Esophagus muscularis mucosa (tissue), 4 donors: ENCODE results near the gene PPEF1. TPM values are rescaled to one million over a fixed set of nuclear protein-coding genes. Genes with fewer than 3 reads are reported as not detected.

Experiments used
- DNase-seq: peaks from one replicate; pipeline ENCODE4 v3.0.0-alpha.2; 2017; ENCODE audit errors: extremely low spot score
- H3K27ac ChIP-seq, 4 donors: fragments of 200-600 bp; sonication (generic); replicated peaks in 1 of 4; 1 replicate in 3 of 4; 2 replicates in 1 of 4; pipeline ENCODE4 v1.5.1; 2016 to 2019; ENCODE audit warnings: mild to moderate bottlenecking in 1 of 4
- H3K27me3 ChIP-seq, 4 donors: fragments of 200-600 bp; sonication (generic); one replicate each; pipeline versions ENCODE4 v1.5.1 to v1.6.0; 2016 to 2019
- H3K36me3 ChIP-seq, 4 donors: fragments of 200-600 bp; sonication (generic); one replicate each; pipeline ENCODE4 v1.5.1; 2016 to 2019
- H3K4me1 ChIP-seq, 4 donors: fragments of 200-600 bp; sonication (generic); one replicate each; pipeline ENCODE4 v1.5.1; 2016 to 2019
- H3K4me3 ChIP-seq, 4 donors: fragments of 200-600 bp; sonication (generic); 1 replicate in 2 of 4; 2 replicates in 2 of 4; pipeline ENCODE4 v1.5.1; 2016 to 2019; ENCODE audit warnings: mild to moderate bottlenecking in 4 of 4, moderate library complexity in 1 of 4
- H3K9me3 ChIP-seq, 4 donors: fragments of 200-600 bp; sonication (generic); 1 replicate in 3 of 4; 2 replicates in 1 of 4; pipeline ENCODE4 v1.5.1; 2016 to 2019
- EP300 ChIP-seq: sonication (generic); formaldehyde crosslinking; IDR thresholded peaks from one replicate; pipeline ENCODE4 v1.6.1; 2017; ENCODE audit warnings: antibody characterized with exemption
- POLR2A ChIP-seq: fragments of 450-650 bp; IDR thresholded peaks from one replicate; pipeline ENCODE4 v1.6.1; 2017; ENCODE audit warnings: antibody characterized with exemption, moderate library complexity, mild to moderate bottlenecking, low read depth
- POLR2AphosphoS5 ChIP-seq, 2 donors: sonication (generic); formaldehyde crosslinking; IDR thresholded peaks; one replicate each; pipeline ENCODE4 v1.6.1; 2017; ENCODE audit warnings: antibody characterized with exemption in 2 of 2
- WGBS: methylation state at CpG from one replicate; pipeline ENCODE4 v1.1.5; 2018; 5-methylcytosine and 5-hydroxymethylcytosine counted together
- intact Hi-C: fragments of 100-400 bp; cut with DNase I; formaldehyde crosslinking; loops from one replicate; pipeline ENCODE4 v1.15.1; 2023
- total RNA-seq, 4 donors: library from RNA; depleted of rRNA; stranded (reverse); fragments of >200 nt; gene quantifications; one replicate each; pipeline versions ENCODE4 v1.1.0 to v1.2.1, GENCODE V29; 2016
- TF ChIP-seq, protein P1 (sequence below), 3 experiments: fragments of 200-600 bp in 2 of 3; fragments of 450-650 bp in 1 of 3; sonication (generic) in 2 of 3; IDR thresholded peaks; one replicate each; pipeline ENCODE4 v1.5.1; 2017 to 2019; ENCODE audit warnings: antibody characterized with exemption in 3 of 3, mild to moderate bottlenecking in 2 of 3, moderate library complexity in 1 of 3

PPEF1 gene
- total RNA-seq, 4 donors from 2014 or later = 0.29 to 1.7 (median 0.54) TPM

DNA sequence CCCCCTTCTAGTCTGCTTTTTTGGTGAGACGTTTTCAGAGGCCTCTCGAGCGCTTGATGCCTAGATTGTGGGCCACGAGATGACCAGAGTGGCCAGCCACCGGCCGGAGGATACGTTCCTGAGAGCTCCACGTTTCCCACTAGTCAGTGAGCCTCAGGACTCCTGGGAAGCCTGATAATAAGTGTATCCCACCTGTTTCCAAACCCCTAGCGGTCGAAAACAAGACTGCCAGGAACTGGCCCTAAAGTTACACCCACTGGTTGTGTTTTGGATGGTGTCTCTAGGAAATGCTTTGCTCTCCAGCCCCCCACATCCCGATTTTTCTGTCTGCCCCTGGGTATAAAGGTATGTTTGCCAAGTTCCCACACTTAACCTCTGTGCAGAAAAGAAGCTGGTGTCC, 31.0 kb upstream of the PPEF1 start:
- 31% methylated on average over 5 of the region's 11 CpGs for WGBS
- peaks cover 0 to 4% (median 0%) of the 10 kb centered on the region in 4 donors for H3K4me1 ChIP-seq
- no peak for DNase-seq
- H3K36me3 ChIP-seq = no peaks in the 10 kb centered on the region
- H3K27ac ChIP-seq = no peak overlapping the region
- peaks cover 0 to 3% (median 0%) of the 10 kb centered on the region in 4 donors for H3K27me3 ChIP-seq
- TF ChIP-seq, protein P1, sequence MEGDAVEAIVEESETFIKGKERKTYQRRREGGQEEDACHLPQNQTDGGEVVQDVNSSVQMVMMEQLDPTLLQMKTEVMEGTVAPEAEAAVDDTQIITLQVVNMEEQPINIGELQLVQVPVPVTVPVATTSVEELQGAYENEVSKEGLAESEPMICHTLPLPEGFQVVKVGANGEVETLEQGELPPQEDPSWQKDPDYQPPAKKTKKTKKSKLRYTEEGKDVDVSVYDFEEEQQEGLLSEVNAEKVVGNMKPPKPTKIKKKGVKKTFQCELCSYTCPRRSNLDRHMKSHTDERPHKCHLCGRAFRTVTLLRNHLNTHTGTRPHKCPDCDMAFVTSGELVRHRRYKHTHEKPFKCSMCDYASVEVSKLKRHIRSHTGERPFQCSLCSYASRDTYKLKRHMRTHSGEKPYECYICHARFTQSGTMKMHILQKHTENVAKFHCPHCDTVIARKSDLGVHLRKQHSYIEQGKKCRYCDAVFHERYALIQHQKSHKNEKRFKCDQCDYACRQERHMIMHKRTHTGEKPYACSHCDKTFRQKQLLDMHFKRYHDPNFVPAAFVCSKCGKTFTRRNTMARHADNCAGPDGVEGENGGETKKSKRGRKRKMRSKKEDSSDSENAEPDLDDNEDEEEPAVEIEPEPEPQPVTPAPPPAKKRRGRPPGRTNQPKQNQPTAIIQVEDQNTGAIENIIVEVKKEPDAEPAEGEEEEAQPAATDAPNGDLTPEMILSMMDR (IDR thresholded peaks at IDR 0.05) = peak in 1 of 3 experiments; percentile 23
- no peak for TF ChIP-seq POLR2AphosphoS5 (IDR thresholded peaks at IDR 0.05)
- no peak overlapping the region for H3K4me3 ChIP-seq
- intact Hi-C loops = loop anchor here (5.0 to 10.0 kb wide), 2 partner anchors 211 to 252 kb away; partner anchors contain the start of gene CDKL5
- H3K9me3 ChIP-seq = no peaks in the 10 kb centered on the region

DNA sequence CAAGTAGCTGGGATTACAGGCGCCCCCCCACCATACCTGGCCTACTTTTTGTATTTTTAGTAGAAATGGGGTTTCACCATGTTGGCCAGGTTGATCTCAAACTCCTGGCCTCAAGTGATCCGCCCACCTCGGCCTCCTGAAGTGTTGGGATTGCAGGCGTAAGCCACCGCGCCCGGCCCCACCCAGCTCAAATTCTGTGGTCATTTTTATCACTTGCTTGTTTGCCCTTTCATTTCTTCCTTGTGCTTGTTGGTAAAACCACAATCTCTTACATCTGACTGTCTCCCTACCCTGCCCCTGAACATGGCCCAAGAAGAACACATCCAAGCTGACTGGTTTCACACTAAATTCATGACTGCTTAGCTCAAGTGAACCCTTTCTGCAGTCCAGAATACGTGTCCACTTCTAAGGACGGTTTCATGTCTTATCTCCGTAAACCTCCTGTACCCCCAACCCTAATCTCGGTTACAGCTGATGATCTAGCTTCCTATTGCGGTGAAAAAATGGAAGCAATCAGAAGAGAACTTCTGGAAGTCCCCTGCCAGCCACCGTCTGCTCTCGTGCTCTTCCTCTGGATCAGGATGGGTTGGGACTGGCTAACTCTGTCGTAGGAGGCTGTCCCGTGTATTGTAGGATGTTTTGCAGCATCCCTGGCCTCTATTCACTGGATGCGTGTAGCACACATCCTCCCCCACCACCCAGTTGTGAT, 30.1 kb upstream of the PPEF1 start:
- 79% methylated on average over 17 of the region's 17 CpGs for WGBS

DNA sequence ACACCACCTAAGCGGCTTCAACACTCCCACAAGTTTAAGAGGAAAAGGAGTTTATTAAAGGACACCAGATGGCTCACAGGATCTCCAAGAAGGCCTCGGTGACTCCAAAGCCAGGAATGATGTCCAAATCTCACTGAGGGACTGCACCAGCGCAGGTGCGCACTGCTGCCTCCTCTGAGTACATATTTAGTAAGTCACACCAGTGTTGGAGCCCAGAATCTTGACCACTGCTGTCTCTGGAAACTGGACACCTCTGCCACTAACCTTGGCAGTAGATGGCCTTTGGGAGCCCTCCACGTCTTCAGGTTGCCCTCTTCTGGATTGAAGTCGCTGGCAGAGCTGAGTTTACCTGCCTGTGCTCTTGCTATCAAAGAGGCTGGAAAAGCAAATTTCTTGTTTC, 25.4 kb upstream of the PPEF1 start:
- TF ChIP-seq POLR2A (no peak), POLR2AphosphoS5 (IDR thresholded peaks at IDR 0.05) (no peak), EP300 (no peak)
- TF ChIP-seq, protein P1 (IDR thresholded peaks at IDR 0.05) = no peak
- Histone ChIP-seq H3K27ac (no peak overlapping the region), H3K4me3 (no peak overlapping the region), H3K9me3 (no peaks in the 10 kb centered on the region), H3K36me3 (no peaks in the 10 kb centered on the region), H3K27me3 (no peaks in the 10 kb centered on the region), H3K4me1 (peaks cover 0 to 5% (median 0%) of the 10 kb centered on the region in 4 donors)
- intact Hi-C loops = no loop called here
- DNase-seq = no peak
- WGBS = 78% methylated on average over 6 of the region's 6 CpGs

More for the DNA sequence above, 30.1 kb upstream of the PPEF1 start:
- TF ChIP-seq EP300 (no peak), POLR2A (no peak), POLR2AphosphoS5 (IDR thresholded peaks at IDR 0.05) (no peak)
- TF ChIP-seq, protein P1 (IDR thresholded peaks at IDR 0.05) = no peak
- Histone ChIP-seq H3K36me3 (no peaks in the 10 kb centered on the region), H3K27ac (no peak overlapping the region), H3K27me3 (peaks cover 0 to 3% (median 0%) of the 10 kb centered on the region in 4 donors), H3K9me3 (no peaks in the 10 kb centered on the region), H3K4me3 (no peak overlapping the region), H3K4me1 (peaks cover 0 to 4% (median 0%) of the 10 kb centered on the region in 4 donors)
- DNase-seq = no peak
- intact Hi-C loops = loop anchor here (5.0 to 10.0 kb wide), 2 partner anchors 210 to 253 kb away; partner anchors contain the start of gene CDKL5

DNA sequence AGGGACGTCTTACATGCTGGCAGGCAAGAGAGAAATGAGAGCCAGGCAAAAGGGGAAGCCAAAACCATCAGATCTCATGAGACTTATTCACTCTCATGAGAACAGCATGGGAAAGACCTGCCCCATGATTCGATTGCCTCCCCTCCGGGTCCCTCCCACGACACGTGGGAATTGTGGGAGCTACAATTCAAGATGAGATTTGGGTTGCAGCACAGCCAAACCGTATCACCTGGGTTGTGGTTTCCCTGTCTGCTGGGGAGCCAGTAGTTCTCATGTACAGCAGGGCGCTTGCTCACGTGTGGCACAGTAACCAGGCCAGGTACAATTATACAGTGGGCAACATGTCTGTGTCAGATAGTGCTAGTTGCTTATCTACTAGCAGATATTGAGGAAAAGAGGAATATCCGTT, 24.5 kb upstream of the PPEF1 start:
- Histone ChIP-seq H3K36me3 (no peaks in the 10 kb centered on the region), H3K4me3 (no peak overlapping the region), H3K9me3 (no peaks in the 10 kb centered on the region), H3K27me3 (no peaks in the 10 kb centered on the region), H3K27ac (no peak overlapping the region), H3K4me1 (peaks cover 0 to 5% (median 0%) of the 10 kb centered on the region in 4 donors)
- intact Hi-C loops = no loop called here
- 79% methylated on average over 9 of the region's 9 CpGs for WGBS
- DNase-seq = no peak
- TF ChIP-seq POLR2AphosphoS5 (IDR thresholded peaks at IDR 0.05) (no peak), EP300 (no peak), POLR2A (no peak)
- TF ChIP-seq, protein P1 (IDR thresholded peaks at IDR 0.05) = no peak
